AG10803 (cell line): Measurements from ENCODE around the gene OGN.

Experiments used
- DNase-seq: peaks from one replicate; pipeline ENCODE4 v3.0.0; 2010; ENCODE audit warnings: low read depth
- H3K4me3 ChIP-seq: 2 replicates; pipeline ENCODE4 v1.5.1; 2011; ENCODE audit warnings: mild to moderate bottlenecking, low read length, control low read depth
- TF ChIP-seq, protein P1 (sequence below): conservative IDR thresholded peaks from 2 replicates; pipeline ENCODE4 v1.5.1; 2011; ENCODE audit warnings: mild to moderate bottlenecking, low read length, control low read depth, inconsistent platforms

The OGN gene, protein sequence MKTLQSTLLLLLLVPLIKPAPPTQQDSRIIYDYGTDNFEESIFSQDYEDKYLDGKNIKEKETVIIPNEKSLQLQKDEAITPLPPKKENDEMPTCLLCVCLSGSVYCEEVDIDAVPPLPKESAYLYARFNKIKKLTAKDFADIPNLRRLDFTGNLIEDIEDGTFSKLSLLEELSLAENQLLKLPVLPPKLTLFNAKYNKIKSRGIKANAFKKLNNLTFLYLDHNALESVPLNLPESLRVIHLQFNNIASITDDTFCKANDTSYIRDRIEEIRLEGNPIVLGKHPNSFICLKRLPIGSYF

DNA sequence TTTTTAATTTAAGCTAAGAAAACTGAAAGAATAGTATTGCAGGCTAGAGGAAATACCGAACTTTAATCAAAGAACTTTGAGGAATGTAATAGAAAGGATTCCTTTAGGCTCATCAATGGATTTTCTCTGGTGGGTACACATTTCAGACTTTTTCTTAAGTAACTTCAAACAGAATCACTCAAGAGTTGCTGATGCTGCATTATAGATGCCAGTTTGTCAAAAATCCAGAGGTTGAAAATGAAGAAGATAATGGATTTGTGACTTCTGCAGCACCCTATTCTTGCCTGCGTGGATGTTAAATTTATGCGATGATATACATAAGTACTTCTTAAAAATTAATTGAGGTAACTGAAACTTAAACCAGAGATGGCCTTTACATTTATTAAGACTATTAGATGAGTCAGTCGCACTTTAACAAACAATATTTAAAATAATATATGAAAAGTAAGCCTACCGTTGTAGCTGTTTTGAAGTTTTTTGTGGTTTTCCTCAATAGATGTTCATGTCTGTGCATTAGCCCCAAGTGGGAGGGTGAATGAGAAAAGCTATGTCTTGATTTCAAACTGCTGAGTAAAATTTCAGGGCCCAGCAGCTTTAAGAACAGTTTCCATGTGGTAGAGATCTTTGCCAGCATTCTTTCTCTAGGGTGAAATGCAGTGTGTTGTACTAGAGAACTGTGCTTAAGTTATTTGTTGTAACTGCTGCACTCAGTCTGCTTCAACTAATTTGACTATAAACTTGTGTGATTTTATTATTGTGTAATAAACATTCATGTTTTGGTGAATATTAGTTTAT lies at the start of gene OGN:
OGN (minus strand) TSS at position 537 of the 795 bp plus-strand sequence. CDS start 1,171 bp downstream, outside the sequence.
- TF ChIP-seq, protein P1, sequence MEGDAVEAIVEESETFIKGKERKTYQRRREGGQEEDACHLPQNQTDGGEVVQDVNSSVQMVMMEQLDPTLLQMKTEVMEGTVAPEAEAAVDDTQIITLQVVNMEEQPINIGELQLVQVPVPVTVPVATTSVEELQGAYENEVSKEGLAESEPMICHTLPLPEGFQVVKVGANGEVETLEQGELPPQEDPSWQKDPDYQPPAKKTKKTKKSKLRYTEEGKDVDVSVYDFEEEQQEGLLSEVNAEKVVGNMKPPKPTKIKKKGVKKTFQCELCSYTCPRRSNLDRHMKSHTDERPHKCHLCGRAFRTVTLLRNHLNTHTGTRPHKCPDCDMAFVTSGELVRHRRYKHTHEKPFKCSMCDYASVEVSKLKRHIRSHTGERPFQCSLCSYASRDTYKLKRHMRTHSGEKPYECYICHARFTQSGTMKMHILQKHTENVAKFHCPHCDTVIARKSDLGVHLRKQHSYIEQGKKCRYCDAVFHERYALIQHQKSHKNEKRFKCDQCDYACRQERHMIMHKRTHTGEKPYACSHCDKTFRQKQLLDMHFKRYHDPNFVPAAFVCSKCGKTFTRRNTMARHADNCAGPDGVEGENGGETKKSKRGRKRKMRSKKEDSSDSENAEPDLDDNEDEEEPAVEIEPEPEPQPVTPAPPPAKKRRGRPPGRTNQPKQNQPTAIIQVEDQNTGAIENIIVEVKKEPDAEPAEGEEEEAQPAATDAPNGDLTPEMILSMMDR, result no peak
- H3K4me3 ChIP-seq, result no peak within 1 kb of the TSS
- DNase-seq, result peak; percentile 62

DNA sequence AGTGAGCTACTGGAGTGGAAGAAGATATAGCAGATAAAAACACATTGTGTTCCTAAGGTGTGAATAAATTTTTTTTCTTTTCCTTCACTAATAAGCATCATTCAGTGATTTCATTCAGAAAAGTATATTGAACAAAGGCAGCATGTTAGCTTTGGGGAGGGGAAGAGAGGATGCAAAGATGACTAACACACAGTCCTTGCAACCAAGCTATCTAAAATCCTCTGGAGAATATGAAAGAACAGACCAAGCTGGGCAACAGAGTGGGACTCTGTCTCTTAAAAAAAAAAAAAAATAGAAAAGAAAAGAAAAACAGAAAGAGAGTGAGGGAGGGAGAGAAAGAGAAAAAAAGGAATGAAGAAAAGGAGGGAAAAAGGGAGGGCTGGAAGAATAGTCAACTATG lies 42.2 kb upstream of the OGN start:
- no peak for DNase-seq
- H3K4me3 ChIP-seq, result no peak overlapping the region
- TF ChIP-seq, protein P1, result no peak

DNA sequence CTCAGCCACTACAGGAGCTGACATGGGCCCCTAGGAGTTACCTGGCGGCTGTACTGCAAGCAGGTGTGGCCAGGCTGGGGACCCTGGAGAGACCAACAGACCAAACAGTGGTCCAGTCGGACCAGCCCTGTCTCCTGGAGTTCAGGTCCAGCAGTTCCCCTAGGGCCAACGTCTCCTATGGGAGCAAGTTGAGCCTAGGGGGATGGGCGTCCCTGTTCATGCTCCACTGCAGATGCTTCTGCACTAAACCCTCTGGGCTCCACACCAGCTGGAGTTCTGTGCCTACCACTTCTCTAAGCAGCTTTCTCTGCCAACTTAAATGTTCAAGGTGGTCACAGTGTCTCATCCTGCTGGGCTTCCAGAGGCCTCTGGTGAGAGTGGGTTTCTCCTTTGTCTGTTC lies 40.5 kb upstream of the OGN start:
- no peak for DNase-seq
- H3K4me3 ChIP-seq, result no peak overlapping the region
- TF ChIP-seq, protein P1, result no peak

DNA sequence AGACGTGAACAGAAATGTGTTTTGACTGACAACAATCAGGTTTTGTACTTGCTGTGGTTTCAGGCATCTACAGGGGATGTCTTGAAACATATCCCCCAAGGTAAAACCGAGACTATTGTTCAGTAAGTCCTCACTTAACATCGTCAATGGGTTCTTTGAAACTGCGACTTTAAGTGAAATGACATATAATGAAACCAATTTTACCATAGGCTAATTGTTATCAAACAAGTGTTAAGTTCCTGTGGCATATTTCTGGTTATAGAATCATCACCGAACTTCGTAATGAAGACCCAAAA lies 36.3 kb upstream of the OGN start:
- no peak for DNase-seq
- H3K4me3 ChIP-seq, result no peak overlapping the region

DNA sequence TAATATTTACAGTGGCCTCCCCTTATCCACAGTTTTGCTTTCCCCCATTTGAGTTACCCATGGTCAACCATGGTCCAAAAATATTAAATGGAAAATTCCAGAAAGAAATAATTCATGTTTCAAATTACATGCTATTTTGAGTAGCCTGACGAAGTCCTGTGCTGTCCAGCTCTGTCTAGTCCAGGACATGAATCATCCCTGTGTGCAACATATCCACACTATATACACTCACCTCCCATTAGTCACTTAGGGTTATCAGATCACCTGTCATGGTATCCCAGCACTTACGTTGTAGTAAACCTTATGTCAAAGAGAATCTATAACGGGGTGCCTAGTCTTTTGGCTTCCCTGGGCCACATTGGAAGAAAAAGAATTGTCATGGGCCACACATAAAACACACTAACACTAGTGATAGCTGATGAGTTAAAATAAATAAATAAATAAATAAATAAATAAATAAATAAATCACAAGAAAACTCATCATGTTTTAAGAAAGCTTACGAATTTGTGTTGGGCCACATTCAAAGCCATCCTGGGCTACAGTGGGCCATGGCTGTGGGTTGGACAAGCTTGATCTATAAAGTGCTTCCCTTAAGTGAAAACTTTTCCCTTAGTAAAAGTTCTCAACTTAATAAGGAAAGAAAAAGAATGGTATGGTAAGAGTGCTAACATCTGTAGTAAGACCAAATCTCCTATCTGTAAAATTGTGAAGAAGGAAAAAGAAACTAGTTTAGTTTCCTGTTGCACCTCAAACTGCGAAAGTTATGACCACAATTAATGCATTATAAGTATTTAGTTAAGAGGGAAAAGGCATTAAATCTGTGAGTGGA lies 35.8 kb upstream of the OGN start:
- TF ChIP-seq, protein P1, result no peak
- H3K4me3 ChIP-seq, result no peak overlapping the region
- peak; percentile 51 for DNase-seq

More for the DNA sequence above, 36.3 kb upstream of the OGN start:
- TF ChIP-seq, protein P1, result no peak

DNA sequence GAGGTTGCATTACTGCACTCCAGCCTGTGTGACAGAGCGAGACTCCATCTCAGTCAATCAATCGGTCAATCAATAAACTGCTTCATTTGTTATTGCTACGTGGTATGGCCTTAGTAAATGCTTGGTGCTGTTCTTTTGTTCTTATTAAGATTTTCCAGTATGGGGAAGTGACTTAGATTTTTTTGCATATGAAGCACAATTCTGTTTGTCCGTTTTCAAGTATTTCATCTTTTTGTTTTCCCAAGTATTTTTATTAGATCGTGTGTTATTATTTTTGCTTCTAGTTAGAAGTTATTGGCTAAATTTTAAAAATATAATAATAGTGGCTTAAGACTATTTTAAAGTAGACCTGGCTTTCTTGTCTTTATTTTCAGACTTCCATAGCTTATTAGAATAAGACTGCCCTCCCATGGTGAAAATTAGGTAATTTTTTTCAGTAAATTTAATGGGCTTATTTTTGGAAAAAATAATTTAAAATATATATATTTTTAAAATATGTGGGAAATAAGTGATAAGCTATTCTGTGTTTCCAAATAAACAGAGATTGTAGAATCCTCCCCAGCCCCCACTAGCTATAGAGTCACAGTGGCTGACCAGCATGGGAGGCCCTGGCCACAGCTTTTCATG lies 34.6 kb upstream of the OGN start:
- peak; percentile 45 for DNase-seq
- TF ChIP-seq, protein P1, result peak; percentile 52
- no peak overlapping the region for H3K4me3 ChIP-seq
